GM12878 (cell line): Measurements from ENCODE around the gene PFKFB2. TPM values are rescaled to one million over a fixed set of nuclear protein-coding genes. Genes with fewer than 3 reads are reported as not detected.

Experiments
- ATAC-seq: fragments of 200-7000 bp; cut with Tn5 transposase; 3 replicates; pipeline ENCODE4 v1.9.1; 2020; ENCODE audit warnings: mild to moderate bottlenecking, moderate library complexity
- BruUV-seq: library from RNA; stranded (reverse); fragments of 400-500 nt; replicated peaks from 2 replicates; lab custom pipeline; 2021; lab: Mats Ljungman, UMichigan
- CTCF ChIA-PET: fragments of 300-600 bp; sonication (Branson Sonifier 250); formaldehyde crosslinking; extraction: SDS; loops from one replicate; lab custom pipeline; 2021; ENCODE audit warnings: inconsistent platforms; lab: Yijun Ruan, JAX
- POLR2A ChIA-PET: fragments of 350-600 bp; formaldehyde crosslinking; extraction: SDS; loops from one replicate; lab custom pipeline; 2021; ENCODE audit warnings: inconsistent platforms; lab: Charles Lee
- RAD21 ChIA-PET: fragments of 300-600 bp; sonication (Branson Sonifier 250); formaldehyde crosslinking; loops from one replicate; lab custom pipeline; 2023; ENCODE audit warnings: antibody characterized with exemption; ENCODE audit not compliant: unreplicated experiment; lab: Charles Lee
- SMC1A ChIA-PET: fragments of 300-600 bp; sonication (Branson Sonifier 250); formaldehyde crosslinking; loops from one replicate; lab custom pipeline; 2023; ENCODE audit not compliant: unreplicated experiment, uncharacterized antibody; lab: Charles Lee
- DNase-seq: peaks from one replicate; pipeline ENCODE4 v3.0.0-alpha.2; 2011; ENCODE audit warnings: low read depth, low spot score
- FAIRE-seq: peaks from 3 replicates; lab custom pipeline; 2011; peaks lifted over from hg19 to GRCh38; lab: Jason Lieb, UNC
- H2AFZ ChIP-seq: 2 replicates; pipeline ENCODE4 v1.6.0; 2011; ENCODE audit warnings: low read depth, low read length, control low read depth; ENCODE audit not compliant: control insufficient read depth
- H3K27ac ChIP-seq: 2 replicates; pipeline ENCODE4 v1.5.1; 2011; ENCODE audit warnings: control low read depth; ENCODE audit not compliant: control insufficient read depth, insufficient read depth
- H3K27me3 ChIP-seq, 2 experiments: replicated peaks in 1 of 2; 2 replicates each; pipeline versions ENCODE4 v1.6.0 to v1.6.1; 2011; ENCODE audit warnings: low read length in 1 of 2; ENCODE audit not compliant: control insufficient read depth in 2 of 2, insufficient read depth in 2 of 2
- H3K36me3 ChIP-seq, 2 experiments: 2 replicates each; pipeline ENCODE4 v1.5.1; 2011; ENCODE audit warnings: low read length in 1 of 2; ENCODE audit not compliant: control insufficient read depth in 2 of 2, insufficient read depth in 2 of 2
- H3K4me1 ChIP-seq: 2 replicates; pipeline ENCODE4 v1.6.1; 2011; ENCODE audit warnings: mild to moderate bottlenecking, low read length, moderate library complexity, mixed read lengths; ENCODE audit not compliant: control insufficient read depth, insufficient read depth
- H3K4me2 ChIP-seq: 2 replicates; pipeline ENCODE4 v1.6.0; 2011; ENCODE audit warnings: control low read depth; ENCODE audit not compliant: control insufficient read depth, insufficient read depth
- H3K4me3 ChIP-seq: fragments of 200-600 bp; sonication (generic); 2 replicates; pipeline ENCODE4 v1.5.1; 2016
- H3K79me2 ChIP-seq: 2 replicates; pipeline ENCODE4 v1.6.0; 2011; ENCODE audit warnings: low read length; ENCODE audit not compliant: control insufficient read depth, insufficient read depth
- H3K9ac ChIP-seq: 2 replicates; pipeline ENCODE4 v1.8.0; 2011; ENCODE audit warnings: low read length, control low read depth, mixed read lengths; ENCODE audit not compliant: control insufficient read depth, insufficient read depth
- H3K9me3 ChIP-seq: replicated peaks from 3 replicates; pipeline ENCODE4 v1.5.1; 2011; ENCODE audit warnings: mild to moderate bottlenecking, low read length; ENCODE audit not compliant: control insufficient read depth, insufficient read depth
- H4K20me1 ChIP-seq: 2 replicates; pipeline ENCODE4 v1.6.0; 2011; ENCODE audit not compliant: control insufficient read depth, insufficient read depth
- BCLAF1 ChIP-seq: fragments of 450-650 bp; IDR thresholded peaks from 2 replicates; pipeline ENCODE4 v1.6.1; 2017; ENCODE audit warnings: antibody characterized with exemption, mild to moderate bottlenecking, moderate library complexity
- CREM ChIP-seq: IDR thresholded peaks from 2 replicates; pipeline ENCODE4 v1.6.1; 2014; ENCODE audit warnings: antibody characterized with exemption, low read depth
- FOXM1 ChIP-seq: IDR thresholded peaks from 2 replicates; pipeline ENCODE4 v1.6.1; 2012; ENCODE audit warnings: low read depth, mild to moderate bottlenecking, inconsistent platforms, low read length, moderate library complexity
- HCFC1 ChIP-seq: fragments of 150-350 bp; IDR thresholded peaks from 2 replicates; pipeline ENCODE4 v1.6.1; 2014; ENCODE audit warnings: low read length
- IKZF1 ChIP-seq: fragments of 450-650 bp; conservative IDR thresholded peaks from 2 replicates; pipeline ENCODE4 v1.6.1; 2017; ENCODE audit warnings: antibody characterized with exemption, mild to moderate bottlenecking
- MEF2A ChIP-seq: IDR thresholded peaks from 2 replicates; pipeline ENCODE4 v1.6.1; 2011; ENCODE audit warnings: low read depth, mild to moderate bottlenecking, low read length, moderate library complexity; ENCODE audit not compliant: insufficient read depth
- PML ChIP-seq: IDR thresholded peaks from 2 replicates; pipeline ENCODE4 v1.6.1; 2012; ENCODE audit warnings: low read length, inconsistent platforms
- POU2F2 ChIP-seq: IDR thresholded peaks from 3 replicates; pipeline ENCODE4 v1.6.1; 2011; ENCODE audit warnings: low read depth, mild to moderate bottlenecking, low read length, borderline replicate concordance
- RAD51 ChIP-seq: fragments of 450-650 bp; IDR thresholded peaks from 2 replicates; pipeline ENCODE4 v1.6.1; 2016; ENCODE audit warnings: moderate library complexity, mild to moderate bottlenecking, inconsistent platforms
- RUNX3 ChIP-seq: IDR thresholded peaks from 2 replicates; pipeline ENCODE4 v1.6.1; 2012; ENCODE audit warnings: low read length, inconsistent platforms
- SPI1 ChIP-seq: IDR thresholded peaks from 2 replicates; pipeline ENCODE4 v1.6.1; 2011; ENCODE audit warnings: low read depth, mild to moderate bottlenecking, low read length, moderate library complexity, borderline replicate concordance; ENCODE audit not compliant: insufficient read depth
- ZNF207 ChIP-seq: fragments of 450-650 bp; IDR thresholded peaks from 2 replicates; pipeline ENCODE4 v1.6.1; 2014; ENCODE audit warnings: antibody characterized with exemption, mild to moderate bottlenecking, borderline replicate concordance
- ZNF687 ChIP-seq: fragments of 450-650 bp; IDR thresholded peaks from 2 replicates; pipeline ENCODE4 v1.6.1; 2017; ENCODE audit warnings: mild to moderate bottlenecking, moderate library complexity
- WGBS: methylation state at CpG from one replicate; pipeline ENCODE4 v1.1.6; 2016; ENCODE audit warnings: low lambda C conversion rate; ENCODE audit not compliant: insufficient replicate concordance, insufficient coverage; ENCODE audit errors: missing lambda C conversion rate; 5-methylcytosine and 5-hydroxymethylcytosine counted together
- in situ Hi-C: fragments of 300-500 bp; cut with MboI; formaldehyde crosslinking; loops from 9 replicates; pipeline ENCODE4 v1.14.3; 2018; ENCODE audit warnings: mixed read lengths
- intact Hi-C: fragments of 100-400 bp; cut with micrococcal nuclease; formaldehyde crosslinking; loops from one replicate; pipeline ENCODE4 v1.14.2; 2022; ENCODE audit not compliant: unreplicated experiment
- polyA plus RNA-seq, 11 experiments: library from polyadenylated mRNA; depleted of rRNA in 4 of 11; unstranded in 6 of 11; stranded (reverse) in 5 of 11; fragments of >200 nt; fragmentation: Nextera tagmentation in 4 of 11; fragmentation: Illumina TruSeq in 1 of 11; extraction: Ambion mirVana in 4 of 11; extraction: Trizol in 1 of 11; gene quantifications; 1 replicate in 1 of 11; 2 replicates in 10 of 11; pipeline versions ENCODE4 v1.2.1 to v1.2.3, GENCODE V29; 2011 to 2016; ENCODE audit warnings: inconsistent platforms in 2 of 11, missing spikeins in 2 of 11, low read depth in 1 of 11
- total RNA-seq, 4 experiments: library from RNA; depleted of rRNA in 3 of 4; stranded (reverse); fragments of >200 nt in 3 of 4; fragmentation: Illumina TruSeq in 1 of 4; extraction: Trizol in 1 of 4; gene quantifications; 2 replicates each; pipeline versions ENCODE4 v1.2.1 to v1.2.3, GENCODE V29; 2013 to 2021

The PFKFB2 gene
- total and polyA plus RNA-seq, 10 of the 15 experiments (the other 5 are each of a cell fraction or from before 2014, with no cell fraction given), result 0.40 to 1.3 (median 1.0) TPM

GRCh38 chr1:207069061-207069460 is 16.0 kb downstream of the PFKFB2 start (continued):
- TF ChIP-seq BCLAF1, result no peak

- H3K9ac ChIP-seq, result no peak overlapping the region
- WGBS, result 75% methylated on average over 5 of the region's 5 CpGs
- H3K9me3 ChIP-seq, result no peaks in the 10 kb centered on the region
- no peak overlapping the region for H2AFZ ChIP-seq
- in situ Hi-C loops (no loop called here), intact Hi-C loops (no loop called here)
- SMC1A ChIA-PET, result interaction anchor here (0.9 to 7.7 kb wide), 5 partner anchors 9 to 423 kb away, joined by 3 to 66 read pairs (median 3); partner anchors contain the start of gene YOD1
- H3K79me2 ChIP-seq, result no peaks in the 10 kb centered on the region
- H3K27ac ChIP-seq, result 0 out of 2 replicates have a peak overlapping the region, but pooled peaks have one; percentile 4
- RAD21 ChIA-PET, result no interaction called here
- FAIRE-seq (peak; percentile 70), DNase-seq (no peak), ATAC-seq (peak; percentile 66)
- no peaks in the 10 kb centered on the region for H3K36me3 ChIP-seq
- no peak overlapping the region for H3K4me3 ChIP-seq
- peaks cover 12% of the 10 kb centered on the region for H3K4me1 ChIP-seq
- H3K4me2 ChIP-seq, result peak overlapping the region; percentile 47
- POLR2A ChIA-PET, result no interaction called here
- no peaks in the 10 kb centered on the region for H3K27me3 ChIP-seq
- H4K20me1 ChIP-seq, result no peaks in the 10 kb centered on the region
- CTCF ChIA-PET, result interaction anchor here (1.2 to 10.2 kb wide), 4 partner anchors 10 to 430 kb away, joined by 3 to 131 read pairs (median 8); partner anchors contain the start of genes PFKFB2 and YOD1
- BruUV-seq, result no TSS peak
- TF ChIP-seq POU2F2, result no peak
- 0 out of 2 replicates have a peak, but pooled peaks have one; percentile 24 for TF ChIP-seq IKZF1
- no peak for TF ChIP-seq ZNF687
- no peak for TF ChIP-seq RAD51
- peak; percentile 39; the same call in 1 of the 2 replicates for TF ChIP-seq RUNX3
- TF ChIP-seq MEF2A, result no peak
- no peak for TF ChIP-seq ZNF207
- TF ChIP-seq SPI1, result peak; percentile 87
- TF ChIP-seq PML, result no peak
- TF ChIP-seq FOXM1, result no peak
- no peak for TF ChIP-seq HCFC1
- no peak for TF ChIP-seq CREM
These were observed 16.9 kb downstream of the PFKFB2 start for GRCh38 chr1:207069858-207070506.
